ENCODE measurements around the gene LRRC4B. TPM values are rescaled to one million over a fixed set of nuclear protein-coding genes. Genes with fewer than 3 reads are reported as not detected.
A peak's percentile ranks its signal among the peaks of the same experiment; 100 is the strongest.

LRRC4B gene
- total RNA-seq, 1 donor from 2014 or later: 1.0 TPM

DNA sequence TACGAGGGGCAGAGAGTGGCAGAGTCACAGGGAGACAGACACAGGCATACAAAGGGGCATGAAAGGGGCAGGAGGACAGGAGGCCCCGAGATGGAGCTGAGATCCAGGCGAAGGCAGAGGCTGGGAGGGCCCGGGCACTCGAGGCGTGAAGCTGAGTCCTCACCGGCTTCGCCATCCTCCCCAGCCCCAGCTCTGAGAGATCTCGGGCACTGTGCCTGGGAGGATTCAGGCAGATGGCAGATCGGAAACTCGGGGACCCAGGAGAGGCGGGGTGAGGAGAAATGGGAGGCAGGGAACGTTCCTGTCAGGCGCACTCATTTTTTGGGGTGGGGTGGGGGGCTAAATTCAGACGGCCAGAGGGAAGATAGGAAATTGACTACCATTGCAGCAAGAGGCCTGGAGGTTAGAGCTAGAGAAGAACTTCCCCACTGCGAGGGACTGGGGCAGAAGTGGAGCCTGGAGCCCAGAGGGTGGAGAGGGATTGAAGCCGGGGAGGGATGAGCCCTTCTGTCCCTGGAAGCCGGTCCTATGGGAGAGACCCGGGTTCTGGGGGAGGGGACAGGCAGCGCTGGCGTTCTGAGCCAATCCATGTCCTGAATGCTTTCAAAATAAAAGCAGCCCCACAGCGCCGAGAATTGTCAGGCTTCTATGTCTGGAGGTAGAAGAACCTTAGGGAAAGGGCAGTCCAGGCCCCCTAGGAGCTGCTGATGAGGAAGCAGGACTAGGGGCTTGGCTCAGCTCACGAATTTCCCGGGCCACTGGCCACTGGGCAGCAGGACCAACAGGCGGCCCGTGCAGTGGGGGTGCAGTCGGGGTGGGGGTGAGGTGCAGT is 12.6 kb downstream of the LRRC4B start:
- ATAC-seq (ENCODE audit: poor library complexity) (peak; percentile 12), DNase-seq (peak; percentile 46)
- intact Hi-C loops (cut with DNase I): no loop called here

DNA sequence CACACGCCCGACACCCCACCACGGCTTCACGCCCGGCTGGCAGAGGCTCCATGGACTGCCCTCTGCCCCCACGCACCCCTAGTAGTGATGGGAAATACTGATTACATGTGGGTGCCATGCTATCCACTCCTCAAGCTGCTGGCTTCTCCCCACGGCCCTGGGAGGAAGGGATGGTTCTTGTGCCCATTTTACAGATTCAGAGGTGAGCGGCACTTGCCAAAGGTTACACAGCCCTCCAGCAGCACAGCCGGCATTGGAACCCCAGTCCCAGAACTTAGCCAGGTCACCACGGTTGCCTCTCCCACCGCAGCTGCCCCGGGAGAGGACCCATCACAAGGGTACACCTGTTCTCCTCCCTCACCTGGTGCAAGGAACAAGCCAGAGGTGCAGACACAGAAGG is 13.2 kb downstream of the LRRC4B start:
- no peak for ATAC-seq (ENCODE audit: poor library complexity)
- intact Hi-C loops (cut with DNase I): no loop called here
- DNase-seq: no peak

DNA sequence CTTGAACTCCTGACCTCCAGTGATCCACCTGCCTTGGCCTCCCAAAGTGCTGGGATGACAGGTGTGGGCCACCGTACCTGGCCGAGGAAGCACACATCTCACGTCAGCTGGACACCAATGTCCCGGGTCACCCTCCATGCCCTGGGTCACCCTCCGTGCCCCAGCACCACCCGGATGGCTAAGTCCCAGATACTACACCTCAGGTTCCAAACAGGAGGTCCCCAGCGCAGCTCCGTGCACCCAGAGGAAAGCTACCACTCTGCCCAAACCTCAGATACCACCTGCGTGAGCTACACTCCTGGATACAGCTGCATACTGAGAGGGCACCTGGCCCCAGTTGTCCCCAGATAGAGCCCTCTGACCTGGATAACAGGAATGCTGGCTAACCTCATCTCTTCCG is 14.0 kb downstream of the LRRC4B start:
- intact Hi-C loops (cut with DNase I): no loop called here
- DNase-seq (peak; percentile 6), ATAC-seq (ENCODE audit: poor library complexity) (no peak)

DNA sequence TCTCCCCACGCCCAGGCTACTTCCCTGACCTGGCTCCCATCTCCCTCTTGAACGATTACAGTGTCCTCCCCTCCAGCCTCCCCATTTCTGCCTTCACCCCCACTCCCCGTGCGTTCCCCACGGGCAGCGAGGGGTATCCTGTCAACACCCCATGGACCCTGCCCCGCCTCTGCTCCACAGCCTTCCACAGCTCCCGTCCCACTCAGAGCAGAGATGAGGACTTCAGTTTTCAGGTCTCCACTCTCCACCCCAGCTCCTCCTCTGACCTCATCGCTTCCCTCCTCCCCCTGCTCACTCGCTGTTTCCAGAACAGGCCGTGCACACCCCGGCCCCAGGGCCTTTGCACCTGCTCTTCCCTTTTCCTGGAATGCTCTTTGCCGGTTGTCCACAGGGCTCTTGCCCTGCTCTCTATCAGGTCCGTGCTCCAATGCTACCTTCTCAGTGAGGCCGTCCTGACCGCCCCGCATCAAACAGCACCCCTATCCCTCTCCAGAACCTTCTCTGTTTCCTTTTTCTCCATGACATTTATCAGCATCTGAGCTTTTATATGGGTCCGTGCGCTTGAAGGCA is 15.0 kb downstream of the LRRC4B start:
- intact Hi-C loops (cut with DNase I): no loop called here

DNA sequence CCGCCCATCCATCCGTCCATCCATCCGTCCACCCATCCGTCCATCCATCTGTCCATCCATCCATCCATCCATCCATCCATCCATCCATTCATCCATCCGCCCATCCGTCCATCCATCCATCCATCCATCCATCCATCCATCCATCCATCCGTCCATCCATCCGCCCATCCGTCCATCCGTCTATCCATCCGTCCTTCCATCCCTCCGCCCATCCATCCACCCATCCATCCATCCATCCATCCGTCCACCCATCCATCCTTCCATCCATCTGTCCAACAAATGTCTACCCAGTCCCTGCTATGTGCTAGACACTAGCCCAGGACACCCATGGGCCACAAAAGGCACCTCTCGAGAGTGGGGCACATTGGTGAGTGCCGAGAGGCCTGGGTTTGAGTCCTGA is 15.7 kb downstream of the LRRC4B start:
- ATAC-seq (ENCODE audit: poor library complexity): no peak
- intact Hi-C loops (cut with DNase I): no loop called here
- no peak for DNase-seq

More for the DNA sequence above, 15.0 kb downstream of the LRRC4B start:
- ATAC-seq (ENCODE audit: poor library complexity) (no peak), DNase-seq (no peak)

DNA sequence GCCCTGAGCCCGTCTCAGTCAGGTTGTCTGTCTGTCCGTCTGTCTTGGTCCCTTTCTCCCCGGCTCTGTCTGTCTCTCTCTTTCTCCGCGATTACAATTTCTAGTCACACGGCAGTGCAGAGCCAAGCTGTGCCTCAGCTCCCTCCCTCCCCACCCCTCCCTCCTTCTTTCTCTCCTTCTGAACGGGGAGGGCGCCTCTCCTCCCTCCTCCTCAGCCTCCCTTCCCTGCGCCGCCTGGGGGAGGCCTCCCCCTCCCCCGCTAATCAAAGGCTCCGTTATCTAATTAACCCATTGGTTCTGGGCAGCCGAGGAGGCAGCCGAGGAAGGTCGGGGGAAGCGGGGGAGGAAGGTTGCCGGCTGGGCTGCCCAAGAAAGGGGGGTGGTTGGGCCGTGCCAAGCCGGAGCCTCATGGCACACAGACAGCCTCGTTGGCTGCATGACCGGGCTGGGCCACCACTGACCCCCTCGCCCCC is 16.5 kb downstream of the LRRC4B start:
- DNase-seq (no peak), ATAC-seq (ENCODE audit: poor library complexity) (no peak)
- intact Hi-C loops (cut with DNase I): no loop called here

DNA sequence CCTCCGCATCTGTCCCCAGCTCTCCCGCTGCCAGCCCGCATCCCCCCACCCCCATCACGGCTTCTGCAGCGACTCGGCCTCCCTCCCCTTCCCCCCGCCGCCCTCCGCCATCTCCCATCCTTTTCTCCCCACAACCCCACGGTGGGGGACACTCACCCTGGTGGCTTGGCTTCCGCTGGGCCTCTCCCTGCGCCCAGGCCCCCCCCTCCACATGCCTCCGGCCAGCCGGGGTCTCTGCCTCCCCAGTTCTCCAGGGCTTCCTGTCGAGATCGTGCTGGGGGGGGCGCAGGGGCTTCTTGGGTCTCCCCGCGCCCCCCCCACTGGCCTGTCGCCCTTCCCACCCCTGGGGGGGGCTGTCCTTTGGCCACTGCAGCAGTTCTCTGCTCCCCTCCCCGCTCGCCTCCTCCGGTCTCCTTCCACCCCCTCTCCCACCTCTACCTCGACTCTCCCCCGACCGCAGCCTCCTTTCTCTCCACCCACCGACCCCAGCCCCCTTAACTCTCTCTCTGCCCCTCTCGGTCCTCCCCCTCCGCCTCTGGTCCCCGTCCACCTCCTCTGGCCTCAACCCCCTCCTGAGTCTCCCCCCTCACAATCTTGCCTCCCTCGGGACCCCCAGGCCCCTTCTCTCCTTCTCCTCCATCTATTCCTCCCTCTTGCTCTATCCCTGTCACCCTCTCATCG is 17.1 kb downstream of the LRRC4B start:
- ATAC-seq (ENCODE audit: poor library complexity) (no peak), DNase-seq (no peak)
- intact Hi-C loops (cut with DNase I): no loop called here

DNA sequence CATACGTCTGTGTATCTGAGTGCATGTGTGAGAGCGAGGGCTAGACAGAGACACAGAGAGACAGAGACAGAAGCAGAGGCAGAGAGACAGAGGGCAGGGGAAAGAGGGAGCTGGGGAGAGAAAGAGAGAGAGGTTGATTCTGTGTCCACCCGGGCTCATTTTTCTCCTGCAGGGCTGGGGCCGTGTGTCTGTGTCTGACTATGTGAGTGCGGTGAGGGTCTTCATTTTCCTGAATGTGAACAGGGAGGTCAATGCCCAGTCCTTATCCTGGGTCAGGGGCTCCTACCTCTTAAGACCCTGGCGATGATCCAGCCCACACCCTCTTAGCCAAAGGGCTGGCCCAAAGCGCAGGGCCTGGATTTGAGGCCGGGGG is 17.7 kb downstream of the LRRC4B start:
- intact Hi-C loops (cut with DNase I): no loop called here
- ATAC-seq (ENCODE audit: poor library complexity) (no peak), DNase-seq (no peak)

DNA sequence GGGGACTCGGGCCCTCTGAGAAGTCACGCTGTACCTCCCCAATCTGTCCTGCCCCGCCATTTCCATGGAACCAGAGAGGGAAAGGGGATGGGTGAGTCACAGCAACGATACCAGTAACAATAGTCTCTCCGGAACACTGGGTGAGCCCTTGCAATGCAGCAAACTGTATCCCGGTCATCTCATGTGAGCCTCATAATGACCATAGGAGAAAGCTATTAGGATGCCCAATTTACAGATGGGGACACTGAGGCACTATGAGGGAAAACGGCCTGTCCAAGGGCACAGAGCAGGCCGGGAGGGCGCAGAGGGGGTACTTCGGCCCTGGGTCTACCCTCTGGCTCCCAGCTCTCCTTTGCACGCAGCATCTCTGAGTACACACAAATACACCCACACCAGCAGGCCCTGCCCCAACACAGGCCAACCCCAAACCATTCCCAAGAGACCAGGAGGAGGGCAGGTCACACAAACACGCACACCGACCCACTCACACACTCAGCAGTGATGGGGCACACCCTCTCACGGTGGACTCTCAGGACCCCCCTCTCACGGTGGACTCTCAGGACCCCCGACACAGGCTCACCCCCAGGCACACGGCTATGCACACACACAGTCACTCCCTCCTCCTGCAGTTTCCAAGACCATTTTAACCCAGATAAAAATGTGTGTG is 18.2 kb downstream of the LRRC4B start:
- intact Hi-C loops (cut with DNase I): no loop called here

DNA sequence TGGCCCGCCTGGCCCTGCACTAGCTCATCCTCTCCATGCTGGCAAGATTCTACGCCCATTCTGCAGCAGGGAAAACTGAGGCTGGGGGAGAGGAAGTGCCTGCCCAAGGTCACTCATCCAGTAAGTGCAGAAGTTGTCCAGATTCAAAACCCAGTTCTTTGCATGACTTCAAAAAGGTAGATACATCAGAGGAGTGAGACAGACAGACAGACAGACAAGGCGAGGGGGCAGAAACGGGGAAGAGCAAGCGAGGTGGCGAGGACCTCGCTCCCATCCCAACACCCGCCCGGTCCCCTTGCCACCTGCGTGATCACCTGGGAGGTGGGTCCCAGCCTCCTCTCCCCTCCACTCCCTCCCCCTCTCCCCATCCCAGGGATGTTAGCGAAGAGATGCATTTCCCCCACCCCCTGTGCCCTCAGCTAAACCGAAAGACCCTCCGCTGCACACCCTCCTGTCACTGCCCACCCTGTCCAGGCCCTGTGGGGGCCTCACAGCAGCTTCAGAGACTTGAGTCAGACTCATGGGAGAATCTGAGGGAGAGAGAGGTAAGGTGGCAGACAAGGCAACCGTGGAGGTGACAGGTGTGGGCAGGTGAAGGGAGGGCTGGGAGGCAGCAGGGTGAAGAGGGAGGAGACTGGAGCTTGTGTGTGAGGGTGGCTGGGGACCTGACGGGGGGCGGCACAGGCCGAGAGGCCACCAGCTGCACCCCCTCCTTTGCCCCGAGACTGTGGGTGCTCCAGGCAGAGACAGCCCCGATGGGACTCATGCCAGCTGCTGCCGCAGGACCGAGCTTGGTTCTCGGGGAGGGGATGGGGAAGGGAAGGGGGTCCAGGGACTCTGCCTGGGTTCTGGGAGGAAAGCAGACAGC is 18.9 kb downstream of the LRRC4B start:
- ATAC-seq (ENCODE audit: poor library complexity): no peak
- intact Hi-C loops (cut with DNase I): no loop called here
- no peak for DNase-seq

More for the DNA sequence above, 18.2 kb downstream of the LRRC4B start:
- no peak for ATAC-seq (ENCODE audit: poor library complexity)
- DNase-seq: no peak

DNA sequence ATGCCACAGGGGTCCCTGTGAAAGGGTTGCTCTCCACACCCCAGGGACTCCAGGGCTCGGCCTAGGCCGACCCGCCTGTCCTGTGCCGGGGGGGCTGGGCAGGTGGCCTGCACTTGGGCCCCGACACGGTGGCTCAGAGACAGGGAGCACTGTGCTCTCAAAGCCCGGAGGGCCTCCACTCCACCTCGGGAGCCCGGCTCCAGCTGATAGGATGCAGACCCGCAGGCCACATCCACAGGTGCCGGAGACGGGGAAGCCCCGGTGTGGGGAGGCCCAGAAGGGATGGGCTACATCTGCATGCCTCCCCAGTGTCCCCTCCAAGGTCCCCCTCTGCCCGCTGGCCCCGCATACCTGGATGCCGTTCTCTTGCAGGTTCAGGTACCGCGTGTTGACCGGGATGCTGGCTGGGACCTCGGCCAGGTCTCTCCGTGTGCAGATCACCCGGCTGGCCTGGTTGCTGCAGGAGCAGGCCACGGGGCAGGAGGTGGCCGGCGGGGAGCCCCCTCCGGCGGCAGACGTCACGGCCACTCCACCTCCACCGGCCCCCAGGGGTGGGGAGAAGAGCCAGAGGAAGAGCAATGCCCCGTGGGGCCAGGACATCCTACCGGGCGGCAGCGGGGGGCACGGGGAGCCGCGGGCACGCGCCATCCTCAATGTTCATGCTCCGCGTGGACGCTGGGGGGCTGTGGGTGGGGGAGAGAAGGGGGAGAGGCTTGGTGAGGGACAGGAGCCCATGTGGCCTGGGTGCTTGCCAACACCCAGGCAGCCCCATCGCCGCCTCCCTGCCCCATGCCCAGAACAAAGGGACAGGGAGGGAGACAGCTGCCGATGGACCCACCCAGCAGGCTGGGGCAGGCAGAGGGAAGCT is 19.8 kb downstream of the LRRC4B start:
- ATAC-seq (ENCODE audit: poor library complexity) (no peak), DNase-seq (no peak)
- intact Hi-C loops (cut with DNase I): no loop called here

DNA sequence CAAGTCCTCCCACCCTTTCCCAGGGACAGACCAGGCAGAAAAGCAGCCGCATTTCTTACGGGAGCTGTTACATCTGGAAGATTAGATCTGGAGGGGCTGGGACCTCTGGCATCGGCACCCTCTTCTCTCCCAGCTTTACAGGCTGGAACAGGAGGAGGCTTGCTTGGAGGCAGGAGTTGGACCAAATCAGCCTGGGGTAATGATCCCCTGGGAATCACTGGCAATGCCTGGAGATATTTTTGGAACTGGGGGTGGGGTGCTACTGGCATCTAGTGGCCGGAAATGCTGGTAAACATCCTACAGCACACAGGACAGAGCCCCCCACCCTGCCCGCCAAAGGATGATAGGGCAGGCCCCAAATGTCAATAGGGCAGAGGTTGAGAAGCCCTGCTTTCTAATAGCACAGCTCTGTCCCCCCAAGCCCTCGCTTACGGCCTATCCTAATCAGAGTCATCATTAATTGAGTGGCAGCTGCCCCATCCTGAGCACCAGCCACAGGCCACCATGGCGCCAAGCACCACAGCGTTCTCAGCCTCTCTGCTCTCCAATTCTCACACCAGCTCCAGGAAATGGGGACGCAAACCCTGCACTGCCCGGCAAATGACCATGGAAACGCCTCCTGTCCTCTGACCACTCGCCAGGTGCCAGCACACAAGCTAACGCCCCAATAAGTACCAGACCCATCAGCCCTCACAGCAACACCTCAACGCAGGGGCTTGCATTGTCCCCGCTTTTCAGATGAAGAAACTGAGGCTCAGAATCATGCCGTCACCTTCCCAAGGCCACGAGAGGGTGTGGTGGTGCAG is 20.6 kb downstream of the LRRC4B start:
- DNase-seq: no peak
- ATAC-seq (ENCODE audit: poor library complexity): peak; percentile 25
- intact Hi-C loops (cut with DNase I): no loop called here

DNA sequence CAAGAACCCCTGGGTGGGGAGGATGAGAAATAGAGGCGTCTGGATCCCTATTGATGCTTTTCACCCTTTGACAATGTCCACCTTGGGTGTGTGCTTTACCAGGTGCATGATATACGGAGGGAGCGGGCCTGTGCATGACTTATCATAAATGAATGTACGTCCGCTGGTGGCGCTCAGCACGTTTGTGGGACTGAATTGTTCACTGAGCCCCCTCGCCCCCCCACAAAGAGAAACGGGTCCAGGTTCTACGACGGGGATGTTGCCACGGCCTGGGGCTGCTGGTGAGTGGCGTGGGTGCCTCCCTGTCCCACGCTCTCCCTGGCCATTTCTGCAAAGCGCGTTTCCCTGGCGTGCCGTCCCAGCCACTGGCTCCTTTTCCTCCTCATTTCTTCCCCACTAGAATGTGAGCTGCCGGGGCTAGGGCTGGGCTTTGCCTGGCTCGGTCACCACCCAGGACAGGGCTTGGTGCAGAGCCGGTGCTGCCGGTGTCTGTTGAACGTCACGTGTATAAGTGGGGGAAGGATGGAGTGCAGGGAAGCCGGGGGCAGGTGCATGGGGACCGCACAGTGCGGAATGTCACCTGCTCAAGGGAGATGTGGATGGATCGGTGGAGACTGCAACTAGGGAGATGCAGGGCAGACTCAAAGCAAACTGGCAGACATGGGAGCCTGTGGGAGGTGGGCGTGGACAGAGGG is 21.6 kb downstream of the LRRC4B start:
- intact Hi-C loops (cut with DNase I): no loop called here

DNA sequence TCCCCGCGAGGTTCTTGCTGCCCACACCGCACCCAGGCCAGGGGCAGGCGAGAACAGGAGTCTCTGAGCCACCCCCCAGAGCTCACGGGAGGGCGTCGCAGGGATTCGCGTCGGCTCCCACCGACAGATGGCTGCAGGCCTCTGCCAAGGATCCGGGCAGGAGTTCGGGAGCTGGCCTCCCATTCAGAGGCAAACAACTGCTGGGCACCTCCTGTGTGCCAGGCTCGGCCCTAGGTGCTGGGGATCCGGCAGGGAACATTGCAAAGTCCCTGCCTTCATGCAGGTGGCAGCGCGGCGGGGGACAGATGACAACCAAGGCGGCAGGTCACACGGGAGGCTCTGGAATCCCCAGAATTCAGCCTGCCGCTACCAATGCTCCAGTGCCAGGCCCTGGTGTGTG is 25.3 kb downstream of the LRRC4B start:
- ATAC-seq (ENCODE audit: poor library complexity) (no peak), DNase-seq (no peak)
- intact Hi-C loops (cut with DNase I): no loop called here

More for the DNA sequence above, 21.6 kb downstream of the LRRC4B start:
- DNase-seq (no peak), ATAC-seq (ENCODE audit: poor library complexity) (no peak)

DNA sequence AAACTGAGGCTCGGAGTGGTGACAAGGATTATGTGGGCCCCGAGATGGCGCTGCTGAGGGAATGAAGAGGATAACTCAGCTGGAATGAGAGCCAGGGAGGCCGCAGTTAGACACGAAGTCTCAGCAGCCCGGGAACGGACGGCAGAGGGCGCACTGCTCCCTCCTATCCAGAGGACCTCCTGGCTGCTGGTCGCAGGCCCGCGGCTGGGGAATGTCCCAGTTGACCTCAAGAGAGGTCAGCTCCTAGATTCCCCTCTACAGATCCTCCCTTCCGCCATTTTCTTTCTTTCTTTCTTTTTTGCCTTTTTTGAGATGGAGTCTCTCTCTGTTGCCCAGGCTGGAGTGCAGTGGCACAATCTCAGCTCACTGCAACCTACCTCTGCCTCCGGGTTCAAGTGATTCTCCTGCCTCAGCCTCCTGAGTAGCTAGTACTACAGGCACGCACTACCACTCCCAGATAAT is 30.4 kb downstream of the LRRC4B start:
- DNase-seq (peak; percentile 90), ATAC-seq (ENCODE audit: poor library complexity) (peak; percentile 91)
- intact Hi-C loops (cut with DNase I): loop anchor here (2.0 kb wide), 1 partner anchor 245 kb away; no protein-coding TSS in a partner anchor

DNA sequence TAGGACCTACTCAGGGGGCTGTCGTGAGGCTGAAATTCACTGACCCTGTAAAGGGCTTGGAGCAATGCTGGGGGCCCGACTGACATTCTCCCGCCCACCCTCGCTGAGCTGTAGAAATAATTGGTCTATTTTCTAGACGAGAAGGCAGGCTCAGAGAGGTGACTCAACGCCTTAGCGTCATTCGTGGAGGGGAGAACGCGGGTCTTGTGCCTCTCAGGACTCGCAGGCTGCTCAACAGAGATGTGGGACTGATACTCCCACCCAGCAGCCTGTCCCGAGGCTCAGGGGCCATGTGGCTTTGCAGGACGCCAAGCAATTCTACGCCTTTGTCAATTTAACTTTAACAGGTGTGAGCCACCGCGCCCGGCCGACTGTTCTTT is 30.9 kb downstream of the LRRC4B start:
- DNase-seq (no peak), ATAC-seq (ENCODE audit: poor library complexity) (no peak)
- intact Hi-C loops (cut with DNase I): loop anchor here (2.0 kb wide), 1 partner anchor 246 kb away; no protein-coding TSS in a partner anchor

Data from Right ventricle myocardium superior (tissue), 1 donor.